ENCODE measurements around the gene EMILIN2.

The EMILIN2 gene

DNA sequence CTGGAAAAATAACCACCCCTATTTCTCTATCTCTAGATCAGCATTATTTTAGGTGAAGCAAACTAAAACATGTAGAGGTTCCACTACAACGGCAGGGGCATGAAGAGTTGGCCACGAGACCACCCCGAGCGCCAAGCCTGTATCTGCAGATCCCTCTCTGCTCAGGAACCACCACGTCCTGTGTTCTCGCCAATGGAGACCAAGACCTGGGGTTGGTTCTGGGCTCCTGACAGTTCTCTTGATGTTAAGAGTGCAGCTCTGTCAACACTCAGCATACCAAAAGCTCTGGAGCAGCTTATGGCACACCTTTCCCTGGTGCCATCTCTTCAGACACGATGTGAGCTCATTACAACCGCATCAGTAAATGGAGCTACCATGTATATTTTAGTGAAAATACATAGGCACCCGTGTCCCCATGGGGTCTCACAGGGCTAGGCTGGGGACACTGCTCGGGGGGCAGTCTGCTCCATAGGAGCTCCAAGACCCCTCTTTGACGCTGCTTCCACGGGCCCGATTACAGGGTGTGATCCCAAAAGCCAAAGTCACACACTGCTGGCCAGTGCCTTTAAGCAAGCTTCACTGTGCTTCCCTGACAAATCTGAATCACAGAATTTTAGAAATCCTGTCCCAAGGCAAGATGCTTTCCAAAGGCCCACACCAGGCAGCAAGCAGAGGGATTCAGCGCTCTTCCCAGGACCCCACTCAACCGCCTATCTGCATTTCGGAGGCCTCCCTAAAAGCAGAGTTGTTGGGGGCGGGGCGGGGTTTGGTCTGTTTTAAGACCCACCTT is 72.2 kb downstream of the EMILIN2 start:
- no peak for DNase-seq

DNA sequence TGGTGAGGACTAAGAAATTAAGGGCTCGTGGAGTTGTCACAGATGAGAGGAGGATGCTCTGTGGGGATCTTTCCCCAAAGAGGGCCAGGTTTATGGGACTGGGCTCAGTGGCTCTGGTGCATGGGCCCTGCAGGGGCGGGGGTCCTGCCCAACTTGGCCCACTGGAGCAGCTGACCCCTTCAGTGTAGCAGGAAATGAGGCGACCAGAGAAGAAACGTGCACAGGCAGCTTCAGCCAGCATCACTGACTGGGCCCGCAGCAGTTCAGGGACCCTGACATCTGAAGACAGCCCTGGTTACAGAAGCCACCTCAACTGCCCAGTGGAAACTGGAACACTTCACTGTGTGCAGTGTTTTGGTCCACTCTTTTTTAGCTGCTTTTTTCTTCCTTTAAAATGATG is 72.8 kb downstream of the EMILIN2 start:
- DNase-seq: no peak

DNA sequence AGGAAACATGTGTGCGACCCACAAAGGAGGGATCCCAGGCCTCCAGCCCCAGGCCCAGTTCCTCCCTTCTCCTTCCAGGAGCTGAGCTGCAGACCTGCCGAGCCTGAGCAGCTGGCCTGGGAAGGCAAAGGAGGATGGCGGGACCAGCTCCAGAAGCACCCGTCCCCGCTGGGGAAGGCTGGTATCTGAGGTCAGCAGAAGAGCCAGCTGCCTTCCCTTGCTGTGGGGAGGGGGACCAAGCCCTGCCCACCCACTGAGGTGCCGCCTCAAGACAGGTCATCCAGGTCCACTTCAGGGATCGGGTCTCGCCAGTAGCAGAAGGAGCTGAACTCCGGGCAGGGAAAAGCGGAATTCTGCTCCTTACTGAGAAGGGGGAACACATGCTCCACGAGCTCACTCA is 73.2 kb downstream of the EMILIN2 start:
- no peak for DNase-seq

DNA sequence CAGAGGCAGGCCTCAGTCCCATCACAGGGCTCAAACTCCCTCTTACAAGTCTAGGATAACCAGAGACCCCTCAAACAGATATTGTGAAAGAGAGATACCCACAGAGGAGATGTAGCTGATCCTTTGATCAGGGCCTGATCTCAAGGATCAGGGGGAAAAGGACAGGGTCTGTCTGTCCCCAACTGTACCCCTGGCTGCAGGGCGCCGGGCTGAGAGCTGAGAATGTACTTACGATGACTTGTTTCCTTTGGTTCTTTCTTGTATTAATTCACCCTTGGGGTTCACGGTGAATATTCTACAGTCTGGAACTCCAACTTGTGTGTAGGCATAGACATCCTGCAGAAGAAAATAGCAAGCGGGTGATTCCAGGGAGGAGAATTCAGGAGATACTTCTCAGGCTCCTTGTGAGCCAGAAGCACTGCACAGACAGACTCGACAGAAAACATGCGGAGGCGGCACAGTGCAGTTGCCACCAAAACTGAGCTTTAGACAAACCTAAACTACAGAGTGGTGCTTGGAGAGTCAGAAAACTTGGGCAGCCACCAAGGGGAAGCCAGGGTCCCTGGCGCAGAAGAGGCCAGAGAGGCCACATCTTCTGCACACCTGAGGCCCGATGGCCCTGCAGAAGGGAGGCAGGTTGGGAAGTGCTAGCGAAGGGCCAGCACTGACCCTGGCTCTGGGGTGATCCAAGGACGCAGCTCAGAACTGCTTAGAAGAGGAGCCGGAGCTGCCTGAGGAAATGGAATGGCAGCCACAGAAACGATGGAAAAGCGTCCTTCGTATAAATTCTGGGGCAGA is 73.9 kb downstream of the EMILIN2 start:
- DNase-seq: no peak

DNA sequence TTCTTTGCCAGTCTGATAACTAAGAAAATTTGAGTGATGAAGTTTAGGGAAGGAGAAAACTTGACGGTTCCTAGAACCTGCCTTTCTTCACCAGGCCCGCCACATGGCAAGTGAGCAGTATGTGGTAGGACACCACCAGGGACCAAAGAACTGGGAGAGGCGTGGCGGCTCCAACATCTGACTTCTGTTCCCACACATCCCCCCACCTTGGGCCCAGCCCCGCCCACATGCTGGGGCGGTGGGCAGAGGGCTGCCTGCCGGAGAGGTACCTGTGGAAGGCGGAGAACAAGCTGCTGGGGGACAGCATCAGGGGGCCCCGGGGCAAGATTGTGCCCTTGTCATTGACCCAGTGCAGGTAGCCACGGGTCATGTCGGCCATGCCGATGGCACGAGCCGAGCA is 75.0 kb downstream of the EMILIN2 start:
- DNase-seq: no peak

DNA sequence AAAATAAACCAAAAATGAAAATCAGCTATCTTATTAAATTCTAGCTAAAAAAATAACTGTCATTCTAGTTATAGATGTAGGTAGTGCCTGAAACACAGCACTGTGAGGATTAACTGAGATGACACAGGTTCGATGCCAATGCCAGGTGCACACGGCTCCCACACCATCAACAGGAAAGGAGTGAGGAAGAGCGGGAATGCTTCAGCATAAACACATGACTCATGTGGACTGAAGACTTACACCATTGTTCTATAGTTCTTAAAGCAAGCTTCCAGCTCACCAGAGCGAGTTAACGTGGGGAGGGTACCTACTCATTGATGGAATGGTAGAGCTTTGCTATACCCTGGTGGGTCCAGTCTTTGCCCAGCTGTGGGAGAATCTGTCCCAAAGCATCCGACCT is 76.7 kb downstream of the EMILIN2 start:
- DNase-seq: no peak

DNA sequence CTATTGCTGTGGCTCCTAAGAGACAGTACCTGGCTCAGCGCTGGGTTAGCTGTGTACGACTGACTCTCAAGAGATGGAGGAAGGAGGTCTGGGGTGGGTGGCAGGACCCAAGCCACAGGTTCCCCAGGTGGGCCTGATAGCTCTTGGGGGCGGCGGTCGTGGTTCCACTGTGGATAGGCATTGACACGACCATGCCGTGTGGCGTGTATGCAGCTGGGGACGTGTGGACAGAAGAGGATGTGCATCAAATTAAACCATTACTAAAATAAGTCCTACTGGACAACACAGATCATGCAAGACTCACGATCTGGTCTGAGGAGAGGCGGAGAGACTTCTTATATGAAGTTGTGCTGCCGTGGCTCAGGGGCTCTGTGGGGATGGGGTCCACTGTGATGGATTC is 78.1 kb downstream of the EMILIN2 start:
- DNase-seq: no peak

DNA sequence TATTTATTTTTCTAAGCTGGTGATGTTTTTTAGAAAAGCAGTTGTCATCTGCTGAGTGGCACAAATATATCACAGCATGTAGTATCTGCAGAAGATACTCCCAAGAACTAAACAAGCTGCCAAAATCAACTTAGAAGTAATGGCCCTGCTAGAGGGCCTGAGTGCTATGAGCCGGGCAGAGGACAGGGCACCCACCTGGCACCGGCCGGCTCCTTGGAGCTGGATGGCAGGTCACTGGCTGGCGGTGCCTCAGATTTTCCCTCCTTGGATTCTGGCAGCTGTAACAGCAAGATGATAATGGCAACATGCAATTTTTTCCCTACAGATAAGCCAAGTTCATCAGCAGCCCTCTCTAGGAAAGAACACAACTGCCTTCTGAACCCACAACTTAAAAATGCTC is 79.7 kb downstream of the EMILIN2 start:
- DNase-seq: no peak

DNA sequence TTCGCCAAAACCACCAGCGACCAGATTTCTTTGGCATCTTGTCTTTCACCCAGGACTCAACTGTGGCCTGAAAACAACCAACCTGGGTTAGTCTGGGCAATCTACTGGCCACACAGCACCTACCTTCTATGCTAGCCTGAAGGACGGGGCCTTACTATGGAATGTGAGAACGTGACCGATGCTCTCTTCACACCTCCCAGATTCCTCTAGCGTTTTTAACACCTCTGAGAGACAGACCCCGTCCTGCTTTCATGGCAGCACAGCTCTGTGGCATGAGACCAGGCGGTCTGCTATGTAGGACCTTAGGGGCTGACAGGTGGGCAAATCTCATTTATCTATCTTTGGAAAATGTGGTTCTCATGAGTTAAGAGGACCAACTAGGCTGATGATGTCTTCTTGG is 80.9 kb downstream of the EMILIN2 start:
- DNase-seq: no peak

DNA sequence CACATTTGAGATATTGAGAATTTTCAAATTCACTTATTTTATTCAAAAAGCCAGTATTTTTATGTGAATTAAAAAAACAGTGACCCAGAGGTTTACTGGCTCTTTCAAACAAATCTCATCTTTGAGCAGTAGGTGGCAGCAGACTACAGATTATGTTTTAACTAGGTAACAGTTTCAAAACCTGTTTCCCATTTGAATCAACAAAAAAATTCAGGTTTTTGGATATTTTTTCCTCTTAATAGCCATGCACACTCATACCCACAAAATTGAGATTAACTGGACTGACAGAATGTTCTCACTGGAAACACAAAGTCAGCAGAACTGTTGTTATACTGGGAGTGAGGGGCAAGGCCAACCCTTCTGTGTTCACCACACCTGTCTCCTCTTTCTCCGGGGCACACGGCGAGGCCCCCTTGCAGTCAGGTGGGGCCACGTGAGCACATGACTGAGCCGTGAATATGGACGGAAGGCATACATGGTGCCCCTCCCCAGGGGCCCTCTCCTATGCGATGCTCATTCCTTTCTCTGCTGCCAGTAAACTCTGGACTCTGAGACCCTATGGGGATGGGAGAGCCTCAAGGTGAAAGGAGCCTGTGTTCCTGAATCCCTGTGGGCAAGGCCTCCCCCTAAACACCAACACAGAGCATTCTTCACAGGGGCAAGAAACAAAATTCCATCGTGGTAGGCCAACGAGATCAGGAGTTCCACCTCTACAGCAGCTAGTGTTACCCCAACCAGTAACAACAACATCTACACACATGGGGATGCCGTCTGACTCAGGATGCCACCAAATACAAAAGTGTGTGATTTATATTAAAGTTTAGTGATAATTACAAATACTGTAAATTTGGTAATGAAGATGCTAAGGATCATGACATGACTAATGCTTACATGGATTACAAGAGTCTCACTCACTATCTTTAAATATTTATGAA is 85.7 kb downstream of the EMILIN2 start:
- DNase-seq: peak; percentile 84

DNA sequence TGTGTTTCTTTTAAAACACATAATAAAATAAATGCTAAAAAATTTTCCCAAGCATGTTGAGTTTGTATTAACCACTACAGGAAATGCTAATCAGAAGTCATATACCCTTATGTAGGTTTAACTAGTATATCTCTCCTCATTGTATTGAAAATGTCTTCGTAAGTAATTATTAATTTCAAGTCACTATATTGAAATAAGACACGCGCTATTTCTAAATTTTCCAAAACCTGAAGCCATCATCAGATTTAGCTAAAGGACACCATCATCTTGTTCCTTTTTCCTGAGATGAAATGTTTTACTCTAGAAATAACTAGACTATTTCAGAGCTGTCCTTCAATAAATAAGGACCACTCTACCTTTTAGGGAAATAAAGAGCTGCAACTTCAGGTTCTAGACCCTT is 87.2 kb downstream of the EMILIN2 start:
- no peak for DNase-seq

DNA sequence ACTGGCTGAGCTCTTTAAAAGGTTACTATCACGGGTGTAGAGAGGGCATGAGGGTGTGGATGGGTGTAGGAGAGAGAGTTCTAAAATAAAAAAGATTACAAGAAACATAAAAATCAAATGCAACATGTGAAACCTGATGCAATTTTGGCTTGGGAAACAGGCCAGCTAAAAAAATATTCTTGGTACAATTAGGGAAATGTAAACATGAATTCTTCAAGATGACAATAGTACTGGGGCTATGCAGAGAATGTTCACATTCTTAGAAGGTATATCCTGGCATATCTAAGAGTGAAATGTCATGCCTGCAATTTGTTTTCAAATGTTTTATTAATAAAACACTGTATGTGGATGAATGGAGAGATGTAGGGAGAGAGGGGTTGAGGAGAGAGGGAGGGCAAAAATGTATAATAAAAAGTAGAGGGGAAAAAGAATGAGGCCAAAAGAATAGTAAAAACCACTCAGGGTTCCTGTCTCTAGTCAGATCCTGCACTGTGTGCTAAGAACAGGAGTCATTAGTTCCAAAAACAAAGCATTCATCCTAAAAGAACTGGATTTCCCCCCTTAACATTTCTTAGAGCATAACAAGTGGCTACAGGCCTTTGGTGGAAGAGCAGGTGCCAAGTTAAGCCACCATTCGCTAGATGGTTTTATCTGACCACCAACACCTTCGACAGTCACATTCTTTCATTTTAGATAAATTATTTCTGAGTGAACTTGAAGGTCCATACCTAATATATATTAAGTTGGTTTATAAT is 88.8 kb downstream of the EMILIN2 start:
- DNase-seq: no peak

DNA sequence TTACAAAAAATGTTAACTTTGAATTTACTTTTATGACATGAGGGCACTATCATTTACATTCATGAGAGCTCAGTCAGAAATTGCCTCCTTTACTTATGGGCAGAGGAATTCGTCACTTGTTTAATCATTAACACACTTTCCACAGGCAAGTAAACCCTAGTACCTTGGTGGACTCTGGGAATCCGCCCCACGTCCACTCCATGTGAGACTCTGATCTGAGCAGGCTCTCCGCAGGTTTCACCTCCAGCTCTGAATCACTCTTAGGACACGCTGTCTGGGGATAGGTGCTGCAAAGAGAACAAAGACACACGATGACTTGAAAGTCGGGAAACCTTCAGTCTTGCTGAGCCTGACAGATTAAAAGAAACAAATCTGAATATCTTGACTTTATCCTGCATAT is 92.5 kb downstream of the EMILIN2 start:
- no peak for DNase-seq

DNA sequence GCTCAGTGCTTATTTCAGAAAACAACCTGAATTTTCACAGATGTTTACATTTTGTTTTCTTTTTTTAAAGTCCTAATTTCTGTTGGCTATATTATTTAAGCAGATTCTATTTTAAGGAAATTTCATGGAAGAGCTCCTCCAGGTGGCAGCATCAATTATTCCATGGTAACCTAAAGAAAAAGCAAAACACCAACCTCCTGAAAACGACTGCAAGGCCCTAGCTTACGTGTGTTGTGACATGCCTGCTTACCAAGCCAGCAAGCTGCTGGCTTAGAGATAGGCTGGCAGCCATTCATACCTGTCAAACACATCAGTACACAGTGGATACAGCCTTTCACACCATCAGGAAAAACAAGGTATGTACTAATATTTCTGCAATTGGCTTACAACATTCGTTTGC is 101.2 kb downstream of the EMILIN2 start:
- no peak for DNase-seq

DNA sequence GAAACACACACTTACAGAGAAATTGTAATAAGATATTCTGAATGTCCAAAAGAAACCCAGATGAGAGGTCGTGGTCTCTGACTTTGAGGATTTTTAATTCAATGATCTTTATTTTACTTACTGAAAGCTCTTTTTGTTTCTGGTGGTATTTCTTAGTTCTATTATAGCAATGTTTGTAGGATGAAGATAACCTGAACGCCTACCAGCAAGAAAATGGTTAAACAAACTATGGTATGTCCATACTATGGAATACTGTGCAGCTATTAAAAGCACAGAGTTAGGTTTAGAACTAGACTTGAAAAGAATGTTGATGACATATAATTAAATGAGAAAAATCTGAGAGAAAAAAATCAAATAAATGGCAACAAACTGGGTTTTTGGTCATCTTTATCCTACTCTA is 105.8 kb downstream of the EMILIN2 start:
- no peak for DNase-seq

DNA sequence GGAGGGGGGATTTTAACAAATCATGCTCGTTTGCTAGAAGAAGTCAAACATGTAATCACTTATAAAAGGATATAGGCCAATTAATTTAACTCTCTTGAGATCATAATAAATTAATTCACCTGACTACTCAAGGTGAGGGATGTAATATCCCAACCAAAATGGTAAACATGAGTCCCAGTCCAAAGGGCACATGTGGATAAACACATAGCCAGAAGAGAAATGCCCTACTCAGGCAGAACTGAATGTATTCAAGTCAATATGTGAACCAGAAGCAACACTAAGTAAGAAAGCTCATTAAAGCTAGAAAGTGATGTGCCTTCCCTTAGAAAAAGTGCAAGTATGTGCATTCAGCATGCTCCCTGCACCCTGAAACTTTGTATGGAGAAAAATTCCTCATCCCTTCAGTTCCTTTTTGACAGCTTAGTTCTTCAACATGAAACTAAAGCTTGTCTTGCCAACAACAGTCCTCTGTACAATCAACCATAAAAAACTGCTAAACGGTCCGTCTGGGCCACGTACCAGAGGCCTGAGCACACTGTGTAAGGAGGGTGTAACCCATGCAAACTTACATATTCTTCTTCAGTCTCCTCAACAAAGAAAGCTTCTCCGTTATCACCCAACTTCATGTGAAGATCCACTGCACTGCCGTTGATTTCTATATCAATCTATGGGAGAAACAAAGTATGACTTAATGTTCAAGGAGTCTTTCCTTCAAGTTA is 107.3 kb downstream of the EMILIN2 start:
- no peak for DNase-seq

DNA sequence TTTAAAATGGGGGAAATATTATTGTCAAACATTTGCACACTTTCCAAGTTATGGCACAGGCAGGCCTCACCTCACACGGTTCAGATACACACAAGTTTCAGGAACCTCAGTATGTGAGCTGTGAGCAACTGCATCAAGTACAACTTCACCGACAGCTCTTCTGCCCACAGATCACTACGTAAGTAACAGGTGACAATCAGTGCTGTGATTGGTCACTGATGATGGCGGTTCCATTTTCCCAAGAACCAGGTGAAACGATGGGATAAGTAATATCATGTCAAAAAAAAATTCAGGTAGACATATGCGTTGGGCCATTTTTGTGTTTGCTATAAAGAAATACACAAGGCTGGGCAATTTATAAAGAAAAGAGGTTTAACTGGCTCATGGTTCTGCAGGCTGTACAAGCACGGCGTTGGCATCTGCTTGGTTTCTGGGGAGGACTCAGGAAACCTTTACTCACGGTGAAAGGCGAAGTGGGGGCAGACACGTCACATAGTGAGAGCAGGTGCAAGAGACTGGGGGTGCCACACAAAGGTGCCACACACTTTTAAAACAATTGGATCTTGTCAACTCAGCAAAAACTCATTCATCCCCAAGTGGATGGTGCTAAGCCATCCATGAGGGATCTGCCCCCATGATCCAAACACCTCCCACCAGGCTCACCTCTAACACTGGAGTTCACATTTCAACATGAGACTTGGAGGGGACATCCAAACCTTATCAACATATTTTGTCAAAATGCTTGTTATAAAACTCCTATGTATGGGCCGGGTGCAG is 108.3 kb downstream of the EMILIN2 start:
- no peak for DNase-seq

DNA sequence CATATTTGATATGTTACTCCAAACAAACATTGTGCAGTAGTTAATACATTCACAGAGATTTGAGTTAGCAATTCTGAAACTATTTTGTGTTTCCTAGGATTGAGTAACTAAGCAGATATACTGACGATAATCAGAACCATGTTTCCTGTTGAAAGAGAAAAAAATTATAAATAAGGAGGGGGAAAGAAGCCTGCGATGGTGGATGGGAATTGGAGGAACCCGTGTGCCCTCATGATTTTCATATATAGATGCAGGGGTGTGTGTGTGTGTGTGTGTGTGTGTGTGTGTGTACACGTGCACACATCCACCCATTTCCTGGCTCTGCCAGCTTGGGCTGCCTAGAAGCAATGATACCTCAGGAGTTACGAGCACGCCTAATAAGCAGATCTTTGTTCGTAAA is 109.2 kb downstream of the EMILIN2 start:
- peak; percentile 71 for DNase-seq

DNA sequence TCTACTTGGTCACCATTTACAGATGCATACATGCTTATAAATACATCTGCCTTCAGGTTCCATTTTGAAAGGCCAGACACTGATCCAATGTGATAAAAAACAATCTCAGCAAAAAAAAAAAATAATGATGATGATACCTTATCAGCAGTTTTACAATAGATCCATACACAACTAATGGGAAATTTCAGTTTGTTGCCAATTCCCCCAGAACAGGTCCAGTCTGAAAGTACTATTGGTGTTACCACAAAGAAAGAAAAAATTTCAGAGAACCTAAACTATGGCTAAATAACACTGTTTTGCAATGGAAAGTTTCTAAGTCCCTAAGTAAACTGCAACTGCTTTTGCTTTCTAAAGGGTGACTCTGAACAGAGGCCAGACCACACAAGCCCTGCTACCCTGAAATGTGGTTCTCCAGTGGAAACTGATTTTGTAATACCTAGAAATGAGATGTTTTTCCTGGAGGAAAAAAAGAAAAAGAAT is 112.1 kb downstream of the EMILIN2 start:
- DNase-seq: peak; percentile 60

DNA sequence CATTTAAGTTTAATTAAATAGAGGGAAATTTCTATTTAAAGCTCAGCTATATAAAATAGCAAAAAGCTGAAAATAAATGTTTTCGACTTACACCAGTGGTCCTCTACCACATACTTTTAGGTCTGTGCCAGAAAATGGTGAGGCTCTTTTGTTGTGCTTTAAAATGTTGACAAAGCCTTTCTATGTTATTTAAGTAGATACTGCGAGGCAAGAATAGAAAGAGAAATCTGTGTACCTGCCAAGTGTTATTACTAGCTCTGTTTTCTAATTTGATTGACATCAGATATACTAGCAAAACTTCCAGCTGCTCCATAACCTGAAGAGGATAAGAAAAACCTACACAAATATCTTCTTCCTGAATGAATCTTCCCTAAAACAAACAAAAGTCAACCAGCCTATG is 112.5 kb downstream of the EMILIN2 start:
- DNase-seq: no peak
